ENCODE data around the gene NKIRAS1. TPM values are rescaled to one million over a fixed set of nuclear protein-coding genes. Genes with fewer than 3 reads are reported as not detected.
"Not testable (repeated sequence)": the region's sequence is repeated elsewhere in the genome, so short reads cannot be mapped to it uniquely, and the experiment has no call there.

The NKIRAS1 gene
- total RNA-seq, 1 donor: 5.1 TPM

- Histone ChIP-seq H3K4me3 (ENCODE audit: low read length) (no peak overlapping the region), H3K4me1 (ENCODE audit: insufficient read depth, low read length) (peaks cover 11% of the 10 kb centered on the region)
Observed at GRCh38 chr3:23874359-23875112, 42.3 kb downstream of the NKIRAS1 start.

GRCh38 chr3:23873941-23874340, 42.8 kb downstream of the NKIRAS1 start:
- Histone ChIP-seq H3K27me3 (ENCODE audit: insufficient read depth, low read length) (no peaks in the 10 kb centered on the region), H3K9me3 (ENCODE audit: low read depth, low read length) (no peaks in the 10 kb centered on the region), H3K4me3 (ENCODE audit: low read length) (no peak overlapping the region), H3K4me1 (ENCODE audit: insufficient read depth, low read length) (peaks cover 11% of the 10 kb centered on the region)

More at GRCh38 chr3:23874359-23875112, 42.3 kb downstream of the NKIRAS1 start:
- Histone ChIP-seq H3K9me3 (ENCODE audit: low read depth, low read length) (no peaks in the 10 kb centered on the region), H3K27me3 (ENCODE audit: insufficient read depth, low read length) (no peaks in the 10 kb centered on the region)

GRCh38 chr3:23872330-23872729, 44.5 kb downstream of the NKIRAS1 start:
- Histone ChIP-seq H3K4me1 (ENCODE audit: insufficient read depth, low read length) (peaks cover 8% of the 10 kb centered on the region), H3K4me3 (ENCODE audit: low read length) (no peak overlapping the region), H3K9me3 (ENCODE audit: low read depth, low read length) (no peaks in the 10 kb centered on the region), H3K27me3 (ENCODE audit: insufficient read depth, low read length) (no peaks in the 10 kb centered on the region)

GRCh38 chr3:23871361-23871760, 45.4 kb downstream of the NKIRAS1 start:
- not testable (repeated sequence) for H3K9me3 ChIP-seq (ENCODE audit: low read depth, low read length); H3K4me3 ChIP-seq (ENCODE audit: low read length); H3K4me1 ChIP-seq (ENCODE audit: insufficient read depth, low read length); H3K27me3 ChIP-seq (ENCODE audit: insufficient read depth, low read length)

GRCh38 chr3:23870663-23871043, 46.1 kb downstream of the NKIRAS1 start:
- not testable (repeated sequence) for H3K27me3 ChIP-seq (ENCODE audit: insufficient read depth, low read length); H3K4me3 ChIP-seq (ENCODE audit: low read length); H3K9me3 ChIP-seq (ENCODE audit: low read depth, low read length); H3K4me1 ChIP-seq (ENCODE audit: insufficient read depth, low read length)

GRCh38 chr3:23869977-23870662, 46.7 kb downstream of the NKIRAS1 start:
- Histone ChIP-seq H3K4me1 (ENCODE audit: insufficient read depth, low read length) (peaks cover 6% of the 10 kb centered on the region), H3K9me3 (ENCODE audit: low read depth, low read length) (no peaks in the 10 kb centered on the region), H3K27me3 (ENCODE audit: insufficient read depth, low read length) (no peaks in the 10 kb centered on the region), H3K4me3 (ENCODE audit: low read length) (no peak overlapping the region)

- Histone ChIP-seq H3K4me3 (ENCODE audit: low read length) (no peak overlapping the region), H3K27me3 (ENCODE audit: insufficient read depth, low read length) (no peaks in the 10 kb centered on the region), H3K9me3 (ENCODE audit: low read depth, low read length) (no peaks in the 10 kb centered on the region), H3K4me1 (ENCODE audit: insufficient read depth, low read length) (peaks cover 6% of the 10 kb centered on the region)
Observed at GRCh38 chr3:23867838-23868237, 49.0 kb downstream of the NKIRAS1 start.

- no peaks in the 10 kb centered on the region for H3K9me3 ChIP-seq (ENCODE audit: low read depth, low read length)
- no peak overlapping the region for H3K4me3 ChIP-seq (ENCODE audit: low read length)
- peaks cover 6% of the 10 kb centered on the region for H3K4me1 ChIP-seq (ENCODE audit: insufficient read depth, low read length)
- no peaks in the 10 kb centered on the region for H3K27me3 ChIP-seq (ENCODE audit: insufficient read depth, low read length)
Observed at GRCh38 chr3:23867400-23867799, 49.4 kb downstream of the NKIRAS1 start.

- Histone ChIP-seq H3K4me1 (ENCODE audit: insufficient read depth, low read length) (peaks cover 11% of the 10 kb centered on the region), H3K4me3 (ENCODE audit: low read length) (no peak overlapping the region)
Observed at GRCh38 chr3:23865595-23866396, 51.0 kb downstream of the NKIRAS1 start.

GRCh38 chr3:23864931-23865330, 51.9 kb downstream of the NKIRAS1 start:
- H3K4me3 ChIP-seq (ENCODE audit: low read length): no peak overlapping the region

More at GRCh38 chr3:23865595-23866396, 51.0 kb downstream of the NKIRAS1 start:
- Histone ChIP-seq H3K9me3 (ENCODE audit: low read depth, low read length) (no peaks in the 10 kb centered on the region), H3K27me3 (ENCODE audit: insufficient read depth, low read length) (no peaks in the 10 kb centered on the region)

GRCh38 chr3:23863060-23863459, 53.7 kb downstream of the NKIRAS1 start:
- Histone ChIP-seq H3K4me1 (ENCODE audit: insufficient read depth, low read length) (peaks cover 31% of the 10 kb centered on the region), H3K4me3 (ENCODE audit: low read length) (no peak overlapping the region), H3K9me3 (ENCODE audit: low read depth, low read length) (no peaks in the 10 kb centered on the region), H3K27me3 (ENCODE audit: insufficient read depth, low read length) (no peaks in the 10 kb centered on the region)

More at GRCh38 chr3:23864931-23865330, 51.9 kb downstream of the NKIRAS1 start:
- Histone ChIP-seq H3K27me3 (ENCODE audit: insufficient read depth, low read length) (no peaks in the 10 kb centered on the region), H3K4me1 (ENCODE audit: insufficient read depth, low read length) (peaks cover 14% of the 10 kb centered on the region), H3K9me3 (ENCODE audit: low read depth, low read length) (no peaks in the 10 kb centered on the region)

GRCh38 chr3:23861689-23862088, 55.1 kb downstream of the NKIRAS1 start:
- H3K4me3 ChIP-seq (ENCODE audit: low read length): no peak overlapping the region
- no peaks in the 10 kb centered on the region for H3K27me3 ChIP-seq (ENCODE audit: insufficient read depth, low read length)
- peaks cover 45% of the 10 kb centered on the region for H3K4me1 ChIP-seq (ENCODE audit: insufficient read depth, low read length)
- no peaks in the 10 kb centered on the region for H3K9me3 ChIP-seq (ENCODE audit: low read depth, low read length)

- Histone ChIP-seq H3K27me3 (ENCODE audit: insufficient read depth, low read length) (no peaks in the 10 kb centered on the region), H3K9me3 (ENCODE audit: low read depth, low read length) (no peaks in the 10 kb centered on the region), H3K4me1 (ENCODE audit: insufficient read depth, low read length) (peaks cover 49% of the 10 kb centered on the region), H3K4me3 (ENCODE audit: low read length) (no peak overlapping the region)
Observed at GRCh38 chr3:23859839-23860382, 56.9 kb downstream of the NKIRAS1 start.

- Histone ChIP-seq H3K27me3 (ENCODE audit: insufficient read depth, low read length) (no peaks in the 10 kb centered on the region), H3K4me3 (ENCODE audit: low read length) (no peak overlapping the region), H3K9me3 (ENCODE audit: low read depth, low read length) (no peaks in the 10 kb centered on the region), H3K4me1 (ENCODE audit: insufficient read depth, low read length) (peaks cover 49% of the 10 kb centered on the region)
Observed at GRCh38 chr3:23859012-23859743, 57.6 kb downstream of the NKIRAS1 start.

Data from mononuclear cell (primary cell).